NCI-H128 (cell line): ENCODE measurements around the gene MMD.
"Not testable (repeated sequence)": the region's sequence is repeated elsewhere in the genome, so short reads cannot be mapped to it uniquely, and the experiment has no call there.

Experiments
- DNase-seq: peaks from one replicate; lab custom pipeline; 2025; ENCODE audit not compliant: unreplicated experiment; lab: John Stamatoyannopoulos, UW

Gene MMD

DNA sequence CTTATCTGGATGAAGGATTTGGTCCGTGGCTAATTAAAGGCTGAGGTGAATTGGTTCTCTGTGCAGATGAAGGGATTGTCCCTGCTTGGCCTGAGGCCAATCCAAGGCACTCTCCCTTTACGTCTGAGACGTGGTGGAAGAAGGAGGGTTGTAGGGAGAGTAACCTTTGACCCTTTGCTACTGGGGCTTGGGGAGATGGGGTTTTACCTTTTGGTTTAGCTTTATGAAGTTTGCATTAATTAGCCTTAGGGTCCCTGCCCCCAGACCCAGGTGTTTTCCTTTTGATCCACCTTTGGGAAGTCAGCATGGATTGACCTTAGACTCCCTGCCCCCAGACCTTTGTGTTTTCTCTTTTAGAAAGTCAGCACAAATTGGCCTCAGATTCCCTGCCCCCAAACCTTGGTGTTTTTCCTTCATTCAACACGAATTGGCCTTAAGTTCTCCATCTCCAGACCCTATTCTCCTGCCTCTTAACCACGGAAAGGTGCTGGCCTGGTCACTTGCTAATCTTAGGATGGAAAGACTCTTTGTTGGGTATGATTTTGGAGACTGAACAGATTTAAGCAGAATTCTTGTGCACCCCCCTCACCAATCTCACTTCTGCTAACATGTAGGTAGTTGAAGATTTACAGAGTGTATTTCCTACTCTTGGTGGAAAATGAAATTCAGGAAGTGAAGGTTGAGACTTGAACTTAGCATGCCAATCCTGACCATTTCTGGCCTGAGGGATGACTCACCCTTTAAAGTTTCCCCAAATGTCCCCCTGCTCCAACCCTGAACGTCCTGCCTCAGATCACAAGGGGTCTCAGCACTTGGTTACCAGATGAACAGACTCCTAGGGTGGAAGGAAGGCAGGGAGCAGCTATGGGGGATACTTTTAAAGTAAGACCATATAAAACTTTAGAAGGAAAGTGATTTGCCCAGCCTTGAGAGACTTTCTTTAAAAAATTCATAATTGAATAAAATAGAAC, 23.1 kb upstream of the MMD start:
- no peak for DNase-seq

DNA sequence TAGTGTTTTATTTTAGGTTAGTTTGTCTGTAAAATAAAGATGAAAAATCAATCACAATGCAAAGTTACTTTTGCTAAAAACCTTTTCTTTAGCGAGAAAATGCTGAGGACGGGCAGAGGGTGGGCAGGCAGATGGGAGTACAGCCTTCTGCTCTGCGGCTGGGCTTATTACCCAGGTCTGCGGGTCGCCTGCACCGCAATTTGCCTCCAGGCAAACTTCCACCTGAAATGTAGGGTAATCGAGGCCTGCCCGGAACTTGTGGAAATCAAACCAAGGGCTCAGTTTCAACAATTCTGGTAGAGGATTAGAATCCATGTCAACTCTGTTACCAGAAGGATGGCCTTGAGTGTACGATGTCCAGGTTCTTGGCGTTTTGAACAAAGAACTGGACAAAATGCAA, 22.3 kb upstream of the MMD start:
- no peak for DNase-seq

DNA sequence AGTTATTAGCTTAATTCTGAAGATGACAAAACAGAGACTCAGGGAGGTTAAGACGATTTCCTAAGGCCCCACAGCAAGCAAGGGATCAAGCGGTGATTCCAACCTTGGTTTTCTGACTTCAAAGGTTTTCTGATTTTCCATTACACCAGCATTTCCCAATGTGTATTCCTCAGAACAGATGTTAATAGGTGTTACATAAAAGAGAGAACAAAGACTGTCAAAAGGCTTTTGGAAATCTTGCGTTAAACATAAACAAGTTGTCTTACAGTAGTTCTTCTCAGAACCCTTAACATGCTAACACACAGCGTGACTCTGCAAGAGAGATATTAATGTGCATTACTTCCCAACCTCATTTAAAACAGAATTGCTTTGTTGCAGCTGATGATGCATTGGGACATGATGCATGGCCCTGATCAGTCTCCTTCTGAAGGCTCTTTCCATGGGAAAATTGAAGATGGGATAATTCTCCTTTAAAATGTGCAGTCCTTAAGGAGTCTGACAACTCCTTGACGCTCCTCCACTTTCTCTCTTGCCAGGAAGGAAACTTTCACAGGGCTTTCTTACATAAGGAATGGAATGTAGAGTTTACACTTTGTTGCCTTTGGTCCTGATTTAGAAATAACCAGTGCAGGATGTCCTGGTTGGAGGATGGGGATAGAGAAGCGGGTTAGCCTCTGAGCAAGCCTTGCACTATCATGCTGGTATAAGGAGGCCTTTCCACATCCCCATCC, 21.5 kb upstream of the MMD start:
- DNase-seq, result no peak

DNA sequence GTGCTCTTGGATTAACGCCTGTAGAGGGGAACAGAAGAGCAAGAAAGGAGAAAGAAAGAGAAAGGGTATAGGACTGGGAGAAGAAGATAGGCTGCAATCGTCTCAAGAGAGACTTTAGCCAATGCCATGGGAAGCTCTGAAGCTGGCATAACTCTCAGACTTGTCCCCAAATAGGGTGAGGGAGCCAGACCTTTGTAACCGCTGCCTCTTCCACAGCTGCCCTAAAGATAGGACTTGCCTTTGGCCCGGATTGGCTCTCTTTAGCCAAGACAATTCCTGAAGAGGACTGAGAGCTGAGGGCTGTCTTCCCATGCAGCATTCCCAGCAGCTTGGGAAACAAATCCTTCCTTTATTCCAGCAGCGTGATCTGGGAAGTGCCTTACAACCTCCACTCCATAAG, 20.8 kb upstream of the MMD start:
- DNase-seq, result no peak

DNA sequence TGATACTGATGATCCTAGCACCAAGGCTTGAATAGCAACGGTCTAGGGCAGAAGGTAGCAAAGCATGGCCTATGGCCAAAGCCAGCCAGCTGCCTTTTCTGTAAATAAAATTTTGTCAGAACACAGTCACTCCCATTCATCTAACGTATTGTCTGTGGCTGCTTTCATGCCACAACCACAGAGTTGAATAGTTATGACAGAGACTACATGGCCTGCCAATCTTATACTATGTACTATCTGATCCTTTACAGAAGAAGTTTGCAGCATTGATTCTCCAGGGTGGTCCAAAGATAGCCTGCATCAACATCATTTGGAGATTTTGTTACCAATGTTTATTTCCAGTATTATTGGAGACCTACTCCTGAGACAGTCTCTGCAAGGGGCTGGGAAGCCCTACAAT, 19.9 kb upstream of the MMD start:
- DNase-seq, result no peak

DNA sequence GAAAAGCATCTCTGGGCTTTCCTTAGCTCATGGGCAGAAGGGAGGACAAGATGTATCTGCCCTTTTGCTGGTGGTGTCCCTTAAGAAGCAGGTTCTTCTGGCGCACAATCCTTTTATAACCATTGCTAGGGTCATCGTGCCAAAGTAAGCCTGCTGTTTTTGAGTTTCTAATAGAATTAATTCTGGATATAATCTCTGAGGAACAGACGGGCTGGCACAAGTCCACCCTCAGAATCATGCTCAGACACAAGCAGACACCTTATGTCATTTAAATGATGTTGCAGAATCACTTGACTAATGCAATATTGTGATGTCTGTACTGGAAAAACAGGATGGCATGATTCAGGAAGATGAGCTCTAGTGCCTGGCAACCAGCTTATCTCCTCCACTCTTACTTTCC, 18.8 kb upstream of the MMD start:
- DNase-seq, result no peak

DNA sequence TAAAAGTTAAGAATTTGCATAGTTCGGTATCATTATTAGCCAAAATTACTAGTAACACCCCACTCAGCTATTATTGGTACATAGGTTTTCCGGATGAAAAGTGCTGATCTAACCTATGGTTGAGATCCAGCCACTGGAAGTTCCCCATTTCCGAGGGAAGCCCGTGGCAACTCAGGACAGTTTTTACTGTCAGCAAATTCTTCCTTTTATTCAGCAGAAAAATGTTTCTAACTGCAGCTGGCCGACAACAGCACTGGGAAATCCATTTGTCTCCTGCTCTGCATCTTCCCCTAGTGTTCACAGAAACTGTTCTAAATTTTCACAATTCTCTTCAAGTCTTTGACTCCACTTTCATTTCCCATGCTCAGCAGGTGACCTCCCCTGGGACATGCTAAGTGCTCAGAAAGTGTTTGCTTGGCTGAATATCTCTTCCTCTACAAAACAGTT, 15.5 kb upstream of the MMD start:
- no peak for DNase-seq

DNA sequence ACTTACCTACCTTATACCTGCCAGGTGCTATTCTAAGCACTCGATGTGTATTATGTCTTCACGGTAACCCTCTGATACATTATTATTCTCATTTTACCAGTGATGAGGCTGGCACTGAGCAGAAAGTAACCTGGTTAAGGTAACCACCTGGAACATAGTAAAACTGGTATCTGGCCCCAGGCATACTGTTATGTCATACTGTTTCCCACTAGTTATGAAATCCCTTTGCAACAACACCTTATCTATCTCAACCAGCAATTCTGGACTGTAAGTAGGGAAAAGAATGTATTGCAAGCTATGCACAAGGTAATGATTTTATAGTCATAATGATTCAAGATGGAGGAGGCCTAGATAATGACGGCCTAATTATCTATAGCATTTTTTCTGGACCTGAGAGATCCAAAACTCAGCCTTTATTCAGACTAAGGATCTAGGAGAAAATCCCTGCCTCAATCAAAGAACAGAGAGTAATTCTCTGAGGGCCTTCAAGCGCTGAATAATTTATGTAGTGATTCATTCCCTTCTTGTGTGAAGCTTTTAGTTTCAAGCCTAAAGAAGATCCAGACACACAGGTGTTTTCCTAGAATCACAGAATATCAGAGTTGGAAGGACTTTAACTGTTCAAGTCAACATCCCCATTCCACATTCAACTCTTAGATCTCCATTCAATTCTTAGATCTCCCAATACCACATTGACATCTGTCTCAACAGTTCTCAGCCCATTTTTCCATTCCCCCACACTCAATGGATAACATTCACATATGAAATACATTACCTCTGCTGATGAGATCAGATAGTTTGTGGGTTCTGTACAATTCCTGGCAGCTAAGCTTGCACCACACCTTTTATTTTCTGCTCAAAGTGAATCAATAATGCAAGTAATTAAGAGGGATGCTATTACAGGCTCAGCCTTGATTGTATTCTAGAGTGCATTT, 14.9 kb upstream of the MMD start:
- no peak for DNase-seq

DNA sequence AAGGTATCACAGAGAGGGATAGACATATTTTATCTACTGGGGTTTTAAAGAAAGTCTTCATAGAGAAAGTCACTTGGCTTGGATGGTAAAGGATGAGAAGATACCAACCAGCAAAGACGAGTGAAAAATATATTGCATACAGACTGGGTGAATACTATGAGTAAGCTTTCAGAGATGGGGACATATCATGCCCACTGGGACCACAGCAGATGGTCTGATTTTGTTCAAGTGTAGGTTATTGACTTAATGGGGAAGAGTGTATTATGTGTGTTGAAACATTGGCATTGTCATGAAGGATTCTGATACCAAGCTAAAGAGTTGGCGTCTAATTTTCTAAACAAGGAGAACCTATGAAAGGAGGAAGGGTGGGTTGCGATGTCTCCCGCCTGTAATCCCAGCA, 13.8 kb upstream of the MMD start:
- DNase-seq, result no peak

DNA sequence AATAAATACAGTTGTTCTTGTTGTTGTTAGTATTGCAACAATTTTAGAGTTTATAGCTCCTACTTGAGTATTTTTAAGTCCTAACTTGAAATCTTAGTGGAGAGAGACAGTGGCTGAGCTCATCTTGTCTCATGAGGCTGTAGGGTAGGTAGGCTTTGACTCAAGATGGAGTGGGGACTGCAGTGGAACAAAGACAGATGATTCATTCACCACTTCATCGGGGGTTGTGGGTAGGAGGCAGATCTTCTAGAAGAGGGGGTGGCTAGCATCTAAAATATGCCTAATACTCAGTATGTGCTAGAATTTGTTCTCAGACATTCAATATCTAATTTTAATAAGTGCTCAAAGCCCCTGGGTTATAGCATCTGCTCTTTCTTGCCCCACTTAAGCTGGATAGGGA, 13.1 kb upstream of the MMD start:
- no peak for DNase-seq

DNA sequence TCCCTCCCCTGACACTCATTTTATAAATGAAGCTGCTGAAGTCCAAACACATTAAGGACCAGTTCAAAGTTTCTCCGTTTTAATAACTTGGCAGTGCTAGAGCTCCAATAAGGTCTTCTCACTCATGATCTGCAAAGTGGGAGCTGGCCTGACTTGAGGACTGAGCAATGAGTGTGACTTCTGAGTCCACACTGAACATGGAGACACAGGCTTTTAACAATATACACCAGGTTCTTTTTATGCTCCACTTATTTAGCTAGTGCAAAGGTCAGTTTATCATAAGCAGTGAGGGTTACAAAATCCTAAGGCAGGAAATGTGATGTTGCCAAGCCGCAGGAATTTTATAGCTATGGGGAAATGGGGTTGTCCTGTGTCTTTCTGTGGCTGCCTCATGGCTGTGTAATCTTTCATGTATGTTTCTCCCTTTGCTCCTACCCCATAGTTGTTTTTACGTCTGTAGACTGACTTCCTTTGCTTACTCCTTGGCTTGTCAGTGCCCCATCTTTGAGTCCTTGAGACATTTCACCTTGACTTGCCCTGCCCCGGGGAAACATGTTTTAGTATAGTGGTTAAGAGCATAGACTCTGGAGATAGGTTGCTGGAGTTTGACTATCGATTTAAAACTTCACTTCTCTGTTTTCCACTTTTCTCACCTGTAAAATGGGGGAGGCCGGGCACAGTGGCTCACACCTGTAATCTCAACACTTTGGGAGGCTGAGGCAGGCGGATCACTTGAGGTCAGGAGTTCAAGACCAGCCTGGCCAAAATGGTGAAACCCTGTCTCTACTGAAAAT, 12.2 kb upstream of the MMD start:
- no peak for DNase-seq

DNA sequence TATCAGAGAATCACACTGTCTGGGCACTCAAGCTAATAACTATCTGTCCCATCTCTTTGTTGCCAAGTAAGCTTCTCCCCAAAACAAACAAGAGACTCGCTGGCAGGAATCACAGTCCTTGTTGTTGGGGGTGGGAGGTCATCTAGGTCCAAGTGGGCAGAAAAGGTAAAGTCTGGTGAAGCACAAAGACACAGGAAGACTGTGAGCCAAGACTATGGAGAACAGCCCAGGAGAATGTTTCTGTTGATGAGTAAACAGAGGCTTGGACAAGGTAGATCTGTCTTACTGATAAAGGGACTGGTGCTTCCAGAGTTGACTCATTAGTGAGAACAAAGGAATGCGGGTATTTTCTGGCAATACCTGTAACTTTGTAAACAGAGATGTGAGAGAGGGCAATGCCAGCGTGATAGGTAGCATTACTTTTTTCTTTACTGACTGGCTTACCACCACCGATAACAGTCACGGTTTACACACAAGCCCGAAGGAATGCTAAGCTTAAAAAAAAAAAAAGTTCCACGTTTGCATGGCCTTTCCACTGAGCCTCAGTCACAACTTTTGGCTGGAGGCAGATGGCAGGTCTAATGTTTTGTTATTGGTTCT, 11.5 kb upstream of the MMD start:
- DNase-seq, result no peak

DNA sequence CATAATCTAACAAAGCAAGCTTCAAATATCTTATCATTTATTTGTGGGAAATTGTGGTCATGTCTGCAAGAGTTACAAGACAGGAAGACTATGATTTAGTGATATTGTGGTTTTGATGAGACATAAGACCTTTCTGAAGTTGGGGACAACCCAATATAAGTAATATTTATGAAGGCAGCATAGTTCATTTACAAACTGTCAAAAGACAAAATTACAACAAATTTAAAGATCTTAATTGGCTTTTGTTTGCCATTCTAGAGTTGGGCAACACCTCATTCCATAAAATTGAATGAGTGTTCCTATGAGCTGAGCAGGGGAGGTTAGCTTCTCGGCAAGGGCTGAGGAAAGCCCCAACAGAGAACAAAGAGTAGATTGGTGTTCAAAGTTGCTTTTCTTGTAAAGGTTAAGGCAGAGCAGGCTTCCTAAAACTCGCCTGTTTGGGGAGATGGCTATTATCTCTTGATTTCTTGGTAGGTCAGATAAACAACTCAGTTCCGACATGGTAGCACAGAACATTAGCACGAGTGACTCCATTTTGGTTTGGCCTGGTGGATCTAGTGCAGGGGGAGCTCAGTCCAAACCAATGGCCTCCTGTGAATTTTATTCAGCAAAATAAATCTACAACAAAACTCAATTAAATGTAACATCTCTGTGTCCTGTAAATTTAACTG, 10.9 kb upstream of the MMD start:
- DNase-seq, result no peak

DNA sequence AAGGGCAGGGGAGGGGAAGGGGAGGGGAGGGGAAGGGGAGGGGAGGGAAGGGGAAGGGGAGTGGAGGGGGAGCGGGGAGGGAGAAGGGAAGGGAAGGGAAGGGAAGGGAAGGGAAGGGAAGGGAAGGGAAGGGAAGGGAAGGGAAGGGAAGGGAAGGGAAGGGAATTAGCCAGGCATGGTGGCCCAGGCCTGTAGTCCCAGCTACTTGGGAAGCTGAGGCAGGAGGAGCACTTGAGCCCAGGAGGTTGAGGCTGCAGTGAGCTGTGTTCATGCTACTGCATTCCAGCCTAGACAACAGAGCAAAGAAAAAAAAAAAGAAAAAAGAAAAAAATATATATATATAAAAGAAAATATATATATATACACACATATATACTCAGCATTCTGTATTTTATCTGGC, 10.3 kb upstream of the MMD start:
- not testable (repeated sequence) for DNase-seq

DNA sequence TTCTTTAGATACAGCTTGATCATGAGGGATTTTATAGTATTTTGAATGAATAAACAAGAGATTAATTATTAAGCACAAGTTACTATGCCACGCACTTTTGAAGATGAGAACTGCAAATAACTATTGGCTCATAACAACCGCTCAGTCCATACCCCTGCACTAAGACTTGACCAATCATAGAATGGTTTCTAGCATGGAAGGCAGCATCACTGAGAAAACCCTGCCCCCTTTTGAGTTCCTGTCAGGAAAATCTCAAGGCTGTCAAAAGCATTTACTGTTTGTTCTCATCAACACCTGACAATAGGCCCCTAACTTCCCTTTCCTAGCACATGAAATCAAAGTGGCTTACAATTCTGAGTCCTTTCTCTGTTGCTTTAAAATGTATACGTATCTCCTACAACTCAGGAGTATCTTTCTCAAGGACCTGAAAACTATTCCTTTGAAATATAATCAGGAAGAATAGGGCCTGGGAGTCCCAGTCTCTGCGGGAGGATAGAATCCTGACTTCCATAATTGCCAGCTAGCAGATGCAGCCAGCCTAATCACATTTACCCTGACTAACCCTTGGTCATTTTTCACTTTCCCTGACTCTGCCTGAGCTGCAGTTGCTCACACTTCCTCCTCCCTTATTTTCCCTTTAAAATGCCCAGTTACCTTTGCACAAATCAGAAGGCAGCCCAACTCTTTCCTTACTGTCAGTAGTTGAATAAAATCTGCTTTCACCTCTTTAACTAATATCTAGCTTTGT, 9.1 kb upstream of the MMD start:
- DNase-seq, result no peak

DNA sequence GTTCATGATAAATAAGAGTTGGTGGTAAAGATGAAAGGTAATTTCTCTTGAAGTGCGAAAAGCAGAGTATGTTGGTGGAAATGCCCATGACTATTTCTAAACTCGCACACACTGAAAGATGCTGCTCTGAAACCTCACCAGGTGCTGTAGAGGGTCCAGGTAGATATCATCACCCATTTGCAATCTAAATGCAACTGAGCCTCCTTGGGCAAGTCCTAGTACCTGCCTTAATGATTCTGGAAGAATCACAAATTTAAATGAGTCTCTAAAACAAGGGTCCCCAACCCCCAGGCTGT, 5.9 kb upstream of the MMD start:
- DNase-seq, result no peak

DNA sequence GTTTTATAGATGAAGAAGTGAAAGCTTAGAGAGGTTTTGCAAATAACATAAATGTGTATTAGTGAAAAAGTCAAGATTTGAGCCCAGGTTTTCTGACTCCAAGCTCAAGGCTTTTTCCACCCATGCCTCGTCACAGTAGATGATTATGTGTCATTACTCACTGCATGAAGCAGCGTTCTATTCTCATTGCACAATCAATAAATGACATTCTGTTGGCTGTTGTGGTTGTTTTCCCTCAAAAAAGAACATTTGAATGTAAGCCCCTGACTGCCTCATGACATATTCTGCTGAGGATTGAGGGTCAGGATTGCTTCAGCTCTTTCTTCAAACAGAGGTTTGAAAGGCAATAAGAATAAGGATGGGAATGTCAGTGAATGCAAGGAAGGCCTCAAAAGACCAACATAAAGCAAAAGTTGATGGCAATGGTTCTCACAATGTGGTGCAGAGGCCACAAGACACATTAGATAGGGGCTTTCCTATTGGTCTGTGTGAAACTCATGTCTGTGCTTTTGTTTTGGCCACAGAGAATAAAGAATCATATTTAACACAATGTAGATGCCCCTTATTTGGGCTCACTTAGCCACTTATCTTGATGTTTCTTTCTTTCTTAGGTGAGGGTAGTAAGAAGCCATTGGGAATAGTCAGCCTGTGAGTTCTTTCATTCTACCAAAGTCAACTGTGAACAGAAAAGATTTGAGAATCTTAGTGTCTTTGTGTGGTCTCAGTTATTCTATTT, 5.4 kb upstream of the MMD start:
- DNase-seq, result no peak

DNA sequence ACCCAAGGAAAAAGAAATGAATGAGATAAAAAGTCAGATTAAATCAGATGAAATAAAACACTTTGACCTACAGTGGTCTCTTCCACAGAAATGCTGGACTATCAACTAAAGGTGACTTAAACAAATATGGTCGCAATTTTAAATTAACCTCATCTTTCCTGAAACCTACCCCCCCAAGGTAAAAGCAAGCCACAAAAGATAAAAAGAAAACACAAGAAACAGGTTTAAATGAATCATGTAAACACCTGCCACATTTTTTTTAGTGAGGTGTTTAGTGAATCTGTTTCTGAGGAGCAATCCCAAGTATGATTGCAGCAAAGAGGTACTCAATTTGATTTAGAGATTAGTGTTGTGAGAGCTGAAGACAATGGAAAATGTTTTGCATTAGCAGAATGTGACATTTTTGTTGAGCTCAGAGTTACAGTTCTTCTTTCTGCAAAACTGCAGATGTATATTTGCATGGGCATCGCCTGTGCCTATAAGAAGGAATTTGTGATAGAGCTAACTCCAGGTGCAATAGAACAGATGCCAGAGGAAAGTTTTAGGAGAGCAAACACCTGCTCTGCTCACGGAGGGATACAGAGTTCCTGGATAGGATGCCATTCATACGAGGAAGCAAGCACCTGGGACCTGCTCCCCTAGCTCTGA, 3.4 kb upstream of the MMD start:
- DNase-seq, result no peak
